GM12873 (cell line): ENCODE results near the gene PIK3R2.

Experiments
- TF ChIP-seq, protein P1 (sequence below): IDR thresholded peaks from 2 replicates; pipeline ENCODE4 v1.5.1; 2012; ENCODE audit warnings: low read depth, mild to moderate bottlenecking, moderate library complexity, low read length, control low read depth; ENCODE audit not compliant: insufficient read depth; ENCODE audit errors: missing control alignments

PIK3R2 gene

DNA sequence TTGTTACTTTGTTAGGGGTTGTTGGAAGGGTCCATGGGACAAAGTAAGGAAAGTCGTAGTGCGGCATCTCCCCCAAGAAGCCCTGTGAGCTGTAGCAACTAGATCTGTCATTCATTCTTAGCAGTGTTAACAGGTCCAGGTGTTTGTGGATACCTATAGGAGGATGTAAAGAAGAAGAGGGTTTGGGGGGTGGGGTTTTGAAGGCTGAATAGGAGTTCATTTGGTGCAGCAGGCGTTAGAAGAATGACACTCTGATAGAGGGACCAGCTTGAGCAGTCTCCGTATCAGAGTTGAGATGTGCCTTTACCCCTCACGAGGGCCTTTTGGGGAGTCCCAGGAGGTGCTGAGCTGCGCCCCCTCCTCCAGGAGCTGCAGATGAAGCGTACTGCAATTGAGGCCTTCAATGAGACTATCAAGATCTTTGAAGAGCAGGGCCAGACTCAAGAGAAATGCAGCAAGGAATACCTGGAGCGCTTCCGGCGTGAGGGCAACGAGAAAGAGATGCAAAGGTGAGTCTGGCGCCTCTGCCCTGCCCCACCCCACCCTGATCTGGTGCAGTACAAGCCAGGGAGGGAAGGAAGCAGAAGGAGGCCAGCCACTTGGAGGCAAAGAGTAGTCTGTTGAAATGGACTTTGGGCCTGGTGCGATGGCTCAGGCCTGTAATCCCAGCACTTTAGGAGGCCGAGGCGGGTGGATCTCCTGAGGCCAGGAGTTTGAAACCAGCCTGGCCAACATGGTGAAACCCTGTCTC, 13.0 kb downstream of the PIK3R2 start:
- TF ChIP-seq, protein P1, sequence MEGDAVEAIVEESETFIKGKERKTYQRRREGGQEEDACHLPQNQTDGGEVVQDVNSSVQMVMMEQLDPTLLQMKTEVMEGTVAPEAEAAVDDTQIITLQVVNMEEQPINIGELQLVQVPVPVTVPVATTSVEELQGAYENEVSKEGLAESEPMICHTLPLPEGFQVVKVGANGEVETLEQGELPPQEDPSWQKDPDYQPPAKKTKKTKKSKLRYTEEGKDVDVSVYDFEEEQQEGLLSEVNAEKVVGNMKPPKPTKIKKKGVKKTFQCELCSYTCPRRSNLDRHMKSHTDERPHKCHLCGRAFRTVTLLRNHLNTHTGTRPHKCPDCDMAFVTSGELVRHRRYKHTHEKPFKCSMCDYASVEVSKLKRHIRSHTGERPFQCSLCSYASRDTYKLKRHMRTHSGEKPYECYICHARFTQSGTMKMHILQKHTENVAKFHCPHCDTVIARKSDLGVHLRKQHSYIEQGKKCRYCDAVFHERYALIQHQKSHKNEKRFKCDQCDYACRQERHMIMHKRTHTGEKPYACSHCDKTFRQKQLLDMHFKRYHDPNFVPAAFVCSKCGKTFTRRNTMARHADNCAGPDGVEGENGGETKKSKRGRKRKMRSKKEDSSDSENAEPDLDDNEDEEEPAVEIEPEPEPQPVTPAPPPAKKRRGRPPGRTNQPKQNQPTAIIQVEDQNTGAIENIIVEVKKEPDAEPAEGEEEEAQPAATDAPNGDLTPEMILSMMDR = no peak

- TF ChIP-seq, protein P1 = no peak
Observed at GRCh38 chr19:18167011-18167410, 14.0 kb downstream of the PIK3R2 start.

- TF ChIP-seq, protein P1 = peak; percentile 95
Observed at GRCh38 chr19:18167975-18168645, 15.1 kb downstream of the PIK3R2 start.

DNA sequence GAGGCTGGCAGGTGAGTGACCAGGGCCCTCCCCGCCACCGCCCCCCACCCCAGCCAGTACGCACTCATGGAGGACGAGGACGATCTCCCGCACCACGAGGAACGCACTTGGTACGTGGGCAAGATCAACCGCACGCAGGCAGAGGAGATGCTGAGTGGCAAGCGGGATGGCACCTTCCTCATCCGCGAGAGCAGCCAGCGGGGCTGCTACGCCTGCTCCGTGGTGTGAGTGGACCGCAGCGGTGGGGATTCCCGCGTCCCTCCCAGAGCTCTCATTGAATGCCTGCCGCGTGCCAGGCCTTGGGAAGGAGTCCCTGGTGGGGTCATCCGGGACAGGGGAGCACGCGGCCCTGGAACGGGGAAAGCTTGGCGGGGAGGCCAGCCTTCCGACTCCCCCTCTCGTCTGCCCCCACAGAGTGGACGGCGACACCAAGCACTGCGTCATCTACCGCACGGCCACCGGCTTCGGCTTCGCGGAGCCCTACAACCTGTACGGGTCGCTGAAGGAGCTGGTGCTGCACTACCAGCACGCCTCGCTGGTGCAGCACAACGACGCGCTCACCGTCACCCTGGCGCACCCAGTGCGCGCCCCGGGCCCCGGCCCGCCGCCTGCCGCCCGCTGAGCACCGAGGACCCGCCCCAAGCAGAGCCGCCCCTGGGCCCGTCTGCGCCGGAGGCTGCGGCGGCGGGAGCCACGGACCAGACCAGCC, 15.9 kb downstream of the PIK3R2 start:
- TF ChIP-seq, protein P1 = no peak

- TF ChIP-seq, protein P1 = no peak
Observed at GRCh38 chr19:18170714-18171255, 17.8 kb downstream of the PIK3R2 start.

DNA sequence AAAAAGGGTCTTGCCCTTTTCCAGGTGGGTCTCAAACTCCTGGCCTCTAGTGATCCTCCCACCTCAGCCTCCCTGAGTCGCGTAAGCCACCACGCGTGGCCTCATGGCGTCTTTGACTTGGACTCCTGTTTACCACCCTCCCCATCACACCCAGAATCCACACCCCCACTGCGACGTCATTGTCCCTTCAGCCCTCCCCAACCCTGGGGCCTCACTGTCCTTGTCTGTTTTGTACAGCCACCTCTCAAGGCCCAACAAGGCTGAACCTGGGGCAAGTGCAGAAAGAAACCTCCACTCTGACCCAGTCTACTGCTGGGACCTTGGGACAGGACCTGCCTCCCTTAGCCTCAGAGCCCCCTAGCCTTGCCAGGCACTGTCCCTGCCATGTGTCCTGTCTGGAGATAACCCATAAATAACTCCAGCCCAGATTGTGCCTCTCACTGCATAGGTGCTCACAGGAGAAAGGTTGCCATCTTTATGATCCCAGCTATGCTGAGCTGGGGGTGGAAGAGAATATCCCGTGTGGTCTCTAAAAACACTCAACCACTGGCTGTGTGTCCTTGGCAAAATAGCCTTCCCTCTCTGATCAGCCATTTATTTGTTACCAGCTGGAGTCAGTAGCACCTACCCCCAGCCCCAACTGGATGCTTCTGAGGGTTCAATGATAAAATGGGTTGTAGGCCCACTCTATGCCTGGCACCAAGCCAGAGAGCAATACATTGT, 18.8 kb downstream of the PIK3R2 start:
- TF ChIP-seq, protein P1 = no peak
